ENCODE measurements around the gene KLF9.

KLF9 gene

GRCh38 chr9:70421272-70422180 is 7.1 kb upstream of the KLF9 start:
- no peak for DNase-seq (ENCODE audit: low read depth)

GRCh38 chr9:70420441-70421271 is 6.2 kb upstream of the KLF9 start:
- DNase-seq (ENCODE audit: low read depth): no peak

GRCh38 chr9:70419556-70420440 is 5.3 kb upstream of the KLF9 start:
- peak; percentile 80 for DNase-seq (ENCODE audit: low read depth)

- DNase-seq (ENCODE audit: low read depth): peak; percentile 79
These were observed 4.5 kb upstream of the KLF9 start for GRCh38 chr9:70418822-70419555.

- no peak for DNase-seq (ENCODE audit: low read depth)
These were observed 1.0 kb upstream of the KLF9 start for GRCh38 chr9:70415476-70415875.

GRCh38 chr9:70415041-70415440 is 584 bp upstream of the KLF9 start:
- DNase-seq (ENCODE audit: low read depth): no peak

GRCh38 chr9:70413464-70413798 is 1.0 kb downstream of the KLF9 start:
- no peak for DNase-seq (ENCODE audit: low read depth)

- DNase-seq (ENCODE audit: low read depth): no peak
These were observed 1.5 kb downstream of the KLF9 start for GRCh38 chr9:70412832-70413463.

GRCh38 chr9:70411930-70412831 is 2.3 kb downstream of the KLF9 start:
- DNase-seq (ENCODE audit: low read depth): peak; percentile 77

- no peak for DNase-seq (ENCODE audit: low read depth)
These were observed 3.1 kb downstream of the KLF9 start for GRCh38 chr9:70411121-70411929.

- DNase-seq (ENCODE audit: low read depth): no peak
These were observed 4.1 kb downstream of the KLF9 start for GRCh38 chr9:70410368-70410767.

- no peak for DNase-seq (ENCODE audit: low read depth)
These were observed 4.7 kb downstream of the KLF9 start for GRCh38 chr9:70409800-70410199.

- DNase-seq (ENCODE audit: low read depth): no peak
These were observed 5.2 kb downstream of the KLF9 start for GRCh38 chr9:70409280-70409679.

- no peak for DNase-seq (ENCODE audit: low read depth)
These were observed 5.9 kb downstream of the KLF9 start for GRCh38 chr9:70408393-70409040.

- DNase-seq (ENCODE audit: low read depth): peak; percentile 96
These were observed 7.4 kb downstream of the KLF9 start for GRCh38 chr9:70407081-70407503.

GRCh38 chr9:70406434-70406862 is 8.0 kb downstream of the KLF9 start:
- DNase-seq (ENCODE audit: low read depth): no peak

GRCh38 chr9:70405808-70406433 is 8.5 kb downstream of the KLF9 start:
- no peak for DNase-seq (ENCODE audit: low read depth)

- DNase-seq (ENCODE audit: low read depth): no peak
These were observed 10.2 kb downstream of the KLF9 start for GRCh38 chr9:70404261-70404660.
